Activated CD4-positive, alpha-beta T cell treated with anti-CD3 and anti-CD28 coated beads, Interleukin-2, amount 50 U/mL, for 4 hours (primary cell): Measurements from ENCODE around the gene MCTP1.

Experiments used
- DNase-seq, 2 experiments: peaks; one replicate each; pipeline ENCODE4 v3.0.0-alpha.2; 2020

Gene MCTP1

GRCh38 chr5:94689908-94690307 lies 595.0 kb downstream of the MCTP1 start:
- no peak for DNase-seq

GRCh38 chr5:94682814-94683520 lies 601.9 kb downstream of the MCTP1 start:
- DNase-seq: no peak

GRCh38 chr5:94675965-94676618 lies 608.8 kb downstream of the MCTP1 start:
- no peak for DNase-seq

GRCh38 chr5:94674490-94675382 lies 610.2 kb downstream of the MCTP1 start:
- DNase-seq: no peak

GRCh38 chr5:94672746-94673145 lies 612.1 kb downstream of the MCTP1 start:
- DNase-seq: no peak

GRCh38 chr5:94670726-94671125 lies 614.2 kb downstream of the MCTP1 start:
- no peak for DNase-seq

- no peak for DNase-seq
Observed at GRCh38 chr5:94667937-94668336, 617.0 kb downstream of the MCTP1 start.

GRCh38 chr5:94661086-94661485 lies 623.8 kb downstream of the MCTP1 start:
- no peak for DNase-seq

- no peak for DNase-seq
Observed at GRCh38 chr5:94660506-94660905, 624.4 kb downstream of the MCTP1 start.

GRCh38 chr5:94658272-94658671 lies 626.6 kb downstream of the MCTP1 start:
- no peak for DNase-seq
